K562 (cell line): ENCODE results near the gene CORO1A. TPM values are rescaled to one million over a fixed set of nuclear protein-coding genes. Genes with fewer than 3 reads are reported as not detected.

Experiments
- ATAC-seq: fragments of 200-7000 bp; cut with Tn5 transposase; 3 replicates; pipeline ENCODE4 v1.9.1; 2020; ENCODE audit warnings: moderate library complexity
- BruUV-seq: library from RNA; stranded (reverse); fragments of 400-500 nt; replicated peaks from 2 replicates; lab custom pipeline; 2021; lab: Mats Ljungman, UMichigan
- CTCF ChIA-PET: fragments of 300-600 bp; formaldehyde crosslinking; extraction: SDS; loops from one replicate; lab custom pipeline; 2021; ENCODE audit warnings: low intra/inter-chr PET ratio; lab: Yijun Ruan, JAX
- POLR2A ChIA-PET: fragments of 300-600, 350-650 bp; sonication (Branson Sonifier 250); formaldehyde crosslinking; extraction: SDS; loops from one replicate; lab custom pipeline; 2021; ENCODE audit warnings: antibody characterized with exemption, inconsistent platforms; lab: Yijun Ruan, JAX
- DNase-seq, 4 experiments: peaks; one replicate each; pipeline versions ENCODE4 v3.0.0 to v3.0.0-alpha.2; 2011 to 2018; ENCODE audit warnings: low spot score in 3 of 4, mixed read lengths in 3 of 4; ENCODE audit errors: extremely low read depth in 1 of 4
- FAIRE-seq: peaks from 2 replicates; lab custom pipeline; 2011; peaks lifted over from hg19 to GRCh38; lab: Jason Lieb, UNC
- H2AFZ ChIP-seq: 2 replicates; pipeline ENCODE4 v1.6.0; 2011; ENCODE audit warnings: low read depth, low read length, control low read depth, inconsistent platforms
- H3K27ac ChIP-seq: fragments of 200-600 bp; 3 replicates; pipeline ENCODE4 v1.8.0; 2011; ENCODE audit warnings: low read depth, mild to moderate bottlenecking, control low read depth, inconsistent platforms, low read length, moderate library complexity, mixed read lengths; ENCODE audit errors: extremely low read depth
- H3K27me3 ChIP-seq, 2 experiments: fragments of 300-600 bp in 1 of 2; 2 replicates in 1 of 2; 3 replicates in 1 of 2; pipeline versions ENCODE4 v1.6.0 to v1.8.0; 2011; ENCODE audit warnings: inconsistent platforms in 2 of 2, low read length in 2 of 2, mild to moderate bottlenecking in 1 of 2, mixed read lengths in 1 of 2, moderate library complexity in 1 of 2; ENCODE audit not compliant: control insufficient read depth in 2 of 2, insufficient read depth in 2 of 2
- H3K36me3 ChIP-seq: fragments of 300-600 bp; 3 replicates; pipeline ENCODE4 v1.8.0; 2011; ENCODE audit warnings: mild to moderate bottlenecking, low read length, inconsistent platforms; ENCODE audit not compliant: control insufficient read depth, insufficient read depth
- H3K4me1 ChIP-seq, 2 experiments: fragments of 200-600 bp in 1 of 2; replicated peaks in 1 of 2; 2 replicates in 1 of 2; 3 replicates in 1 of 2; pipeline versions ENCODE4 v1.5.1 to v1.8.0; 2011; ENCODE audit warnings: inconsistent platforms in 2 of 2, low read length in 2 of 2, mild to moderate bottlenecking in 1 of 2, mixed read lengths in 1 of 2, moderate library complexity in 1 of 2; ENCODE audit not compliant: control insufficient read depth in 2 of 2, insufficient read depth in 2 of 2
- H3K4me2 ChIP-seq: 2 replicates; pipeline ENCODE4 v1.6.1; 2011; ENCODE audit warnings: low read length, control low read depth, inconsistent platforms, mixed read lengths; ENCODE audit not compliant: insufficient read depth
- H3K4me3 ChIP-seq: fragments of 200-600 bp; sonication (generic), shearing (Covaris generic); 2 replicates; pipeline ENCODE4 v1.5.1; 2016; ENCODE audit warnings: control low read depth, inconsistent platforms
- H3K79me2 ChIP-seq: fragments of 200-600 bp; 3 replicates; pipeline ENCODE4 v1.8.0; 2011; ENCODE audit warnings: low read length, inconsistent platforms; ENCODE audit not compliant: control insufficient read depth, insufficient read depth
- H3K9ac ChIP-seq, 2 experiments: 2 replicates each; pipeline versions ENCODE4 v1.6.0 to v1.6.1; 2011; ENCODE audit warnings: low read depth in 2 of 2, low read length in 2 of 2, control low read depth in 1 of 2, inconsistent platforms in 1 of 2, mild to moderate bottlenecking in 1 of 2, mixed read lengths in 1 of 2; ENCODE audit not compliant: insufficient read depth in 1 of 2
- H3K9me1 ChIP-seq: one replicate; pipeline ENCODE4 v1.6.0; 2011; ENCODE audit warnings: inconsistent platforms, mild to moderate bottlenecking, low read length, moderate library complexity; ENCODE audit not compliant: control insufficient read depth, insufficient read depth
- H3K9me3 ChIP-seq: replicated peaks from 2 replicates; pipeline ENCODE4 v1.5.1; 2011; ENCODE audit warnings: low read depth, low read length, inconsistent platforms; ENCODE audit not compliant: control insufficient read depth, insufficient read depth
- H4K20me1 ChIP-seq: replicated peaks from 2 replicates; pipeline ENCODE4 v1.6.1; 2011; ENCODE audit warnings: low read length, inconsistent platforms, mixed read lengths; ENCODE audit not compliant: control insufficient read depth, insufficient read depth
- EWSR1 ChIP-seq: fragments of 450-650 bp; IDR thresholded peaks from 2 replicates; pipeline ENCODE4 v1.6.1; 2018; ENCODE audit warnings: borderline replicate concordance, mild to moderate bottlenecking, low read depth, moderate library complexity; ENCODE audit not compliant: partially characterized antibody
- HDAC8 ChIP-seq: fragments of 450-650 bp; IDR thresholded peaks from 2 replicates; pipeline ENCODE4 v1.6.1; 2016; ENCODE audit warnings: mild to moderate bottlenecking, missing genetic modification characterization, moderate library complexity, missing compliant biosample characterization
- ILK ChIP-seq: fragments of 450-650 bp; IDR thresholded peaks from 2 replicates; pipeline ENCODE4 v1.6.1; 2016; ENCODE audit warnings: missing genetic modification characterization, low read depth, mild to moderate bottlenecking, missing compliant biosample characterization, moderate library complexity, borderline replicate concordance
- KDM1A ChIP-seq, 2 experiments: fragments of 450-650 bp; IDR thresholded peaks; 2 replicates each; pipeline ENCODE4 v1.6.1; 2016; ENCODE audit warnings: mild to moderate bottlenecking in 2 of 2
- LARP7 ChIP-seq: fragments of 450-650 bp; IDR thresholded peaks from 2 replicates; pipeline ENCODE4 v1.6.1; 2016
- LEF1 ChIP-seq: fragments of 450-650 bp; IDR thresholded peaks from 2 replicates; pipeline ENCODE4 v1.6.1; 2016; ENCODE audit warnings: mild to moderate bottlenecking
- MIER1 ChIP-seq: fragments of 450-650 bp; IDR thresholded peaks from 2 replicates; pipeline ENCODE4 v1.6.1; 2016; ENCODE audit warnings: antibody characterized with exemption, mild to moderate bottlenecking, low read depth
- NCOA1 ChIP-seq: fragments of 450-650 bp; IDR thresholded peaks from 2 replicates; pipeline ENCODE4 v1.6.1; 2016; ENCODE audit warnings: low read depth
- NFIC ChIP-seq: fragments of 450-650 bp; IDR thresholded peaks from 2 replicates; pipeline ENCODE4 v1.6.1; 2017; ENCODE audit warnings: mild to moderate bottlenecking, inconsistent platforms
- NRF1 ChIP-seq, 2 experiments: fragments of 450-650 bp; IDR thresholded peaks in 1 of 2; conservative IDR thresholded peaks in 1 of 2; 2 replicates each; pipeline ENCODE4 v1.6.1; 2014; ENCODE audit warnings: mild to moderate bottlenecking in 2 of 2
- PHF21A ChIP-seq: fragments of 450-650 bp; IDR thresholded peaks from 2 replicates; pipeline ENCODE4 v1.6.1; 2017; ENCODE audit warnings: low read depth, borderline replicate concordance
- SOX6 ChIP-seq: fragments of 450-650 bp; IDR thresholded peaks from 2 replicates; pipeline ENCODE4 v1.6.1; 2014; ENCODE audit warnings: mild to moderate bottlenecking
- ZNF311 ChIP-seq: fragments of 250-450 bp; sonication (Bioruptor Pico); IDR thresholded peaks from 2 replicates; pipeline ENCODE4 v1.4.0; 2020; ENCODE audit warnings: mild to moderate bottlenecking, moderate library complexity
- WGBS: fragments of 100-300 bp; shearing (Covaris generic); methylation state at CpG from one replicate; pipeline ENCODE4 v1.1.6; 2016; ENCODE audit warnings: low coverage, mixed read lengths; ENCODE audit not compliant: insufficient coverage; ENCODE audit errors: missing lambda C conversion rate; 5-methylcytosine and 5-hydroxymethylcytosine counted together
- in situ Hi-C: fragments of 300-500 bp; cut with MboI; formaldehyde crosslinking; loops from 4 replicates; pipeline ENCODE4 v1.15.0; 2018; ENCODE audit warnings: inconsistent platforms, mixed read lengths
- intact Hi-C: fragments of 100-400 bp; cut with micrococcal nuclease; formaldehyde crosslinking; loops from 2 replicates; pipeline ENCODE4 v1.14.2; 2022
- polyA plus RNA-seq, 8 experiments: library from polyadenylated mRNA; depleted of rRNA in 4 of 8; stranded (reverse) in 5 of 8; unstranded in 3 of 8; fragments of >200 nt; fragmentation: Nextera tagmentation in 2 of 8; fragmentation: Illumina TruSeq in 1 of 8; extraction: Ambion mirVana in 2 of 8; extraction: Trizol in 1 of 8; gene quantifications; 2 replicates each; pipeline versions ENCODE4 v1.2.1 to v1.2.3, GENCODE V29; 2011 to 2014; ENCODE audit warnings: inconsistent platforms in 1 of 8, missing spikeins in 1 of 8
- total RNA-seq, 7 experiments: library from RNA; depleted of rRNA in 6 of 7; stranded (reverse); fragments of >200 nt in 6 of 7; fragmentation: Illumina TruSeq in 2 of 7; extraction: Trizol in 2 of 7; gene quantifications; 2 replicates each; pipeline versions ENCODE4 v1.2.1 to v1.2.3, GENCODE V29; 2011 to 2021; ENCODE audit warnings: low replicate concordance in 1 of 7
- TF ChIP-seq, protein P1 (sequence below): fragments of 450-650 bp; IDR thresholded peaks from 2 replicates; pipeline ENCODE4 v1.6.1; 2018; ENCODE audit warnings: mild to moderate bottlenecking, low read depth; ENCODE audit not compliant: partially characterized antibody
- TF ChIP-seq, protein P2 (sequence below): sonication (generic); formaldehyde crosslinking; IDR thresholded peaks from 2 replicates; pipeline ENCODE4 v1.8.1; 2023; ENCODE audit warnings: mild to moderate bottlenecking, missing genetic modification reagents
- TF ChIP-seq, protein P3 (sequence below): IDR thresholded peaks from 3 replicates; pipeline ENCODE4 v1.6.1; 2011; ENCODE audit warnings: borderline replicate concordance, mild to moderate bottlenecking; ENCODE audit not compliant: insufficient read length, insufficient read depth

CORO1A gene
- total and polyA plus RNA-seq, 9 of the 15 experiments (the other 6 are each of a cell fraction or from before 2014, with no cell fraction given): 0.22 to 23.8 (median 7.6) TPM

DNA sequence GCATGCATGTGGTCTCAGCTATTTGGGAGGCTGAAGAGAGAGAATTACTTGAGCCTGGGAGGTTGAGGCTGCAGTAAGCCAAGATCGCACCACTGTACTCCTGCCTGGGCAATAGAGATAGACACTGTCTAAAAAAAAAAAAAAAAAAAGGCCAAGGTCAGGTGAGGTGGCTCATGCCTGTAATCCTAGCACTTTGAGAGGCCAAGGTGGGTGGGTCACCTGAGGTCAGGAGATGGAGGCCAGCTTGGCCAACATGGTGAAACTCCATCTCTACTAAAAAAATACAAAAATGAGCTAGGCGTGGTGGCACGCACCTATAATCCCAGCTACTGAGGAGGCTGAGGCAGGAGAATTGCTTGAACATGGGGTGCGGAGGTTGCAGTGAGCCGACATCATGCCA lies 28.2 kb upstream of the CORO1A start:
- H3K4me3 ChIP-seq: no peak overlapping the region
- CTCF ChIA-PET: no interaction called here
- H3K79me2 ChIP-seq: no peaks in the 10 kb centered on the region
- H3K27me3 ChIP-seq: no peaks in the 10 kb centered on the region
- H3K27ac ChIP-seq: no peak overlapping the region
- no peaks in the 10 kb centered on the region for H3K9me1 ChIP-seq
- in situ Hi-C loops (no loop called here), intact Hi-C loops (no loop called here)
- H4K20me1 ChIP-seq: no peaks in the 10 kb centered on the region
- POLR2A ChIA-PET: no interaction called here
- H3K9me3 ChIP-seq: no peaks in the 10 kb centered on the region
- no peak overlapping the region for H3K4me2 ChIP-seq
- H3K9ac ChIP-seq: no peak overlapping the region
- no peak overlapping the region for H2AFZ ChIP-seq
- BruUV-seq: no TSS peak
- no peak for ATAC-seq
- no peaks in the 10 kb centered on the region for H3K36me3 ChIP-seq
- H3K4me1 ChIP-seq: peaks cover 0 to 6% of the 10 kb centered on the region in 2 experiments; a peak in 2 of 5 replicates
- 73% methylated on average over 5 of the region's 5 CpGs for WGBS
- no peak for DNase-seq
- TF ChIP-seq NCOA1 (no peak), HDAC8 (tag) (no peak), KDM1A (IDR thresholded peaks at IDR 0.05) (no peak), ILK (tag) (no peak), EWSR1 (no peak), ZNF311 (CRISPR knock-in tag) (no peak), LARP7 (no peak), NRF1 (conservative IDR thresholded peaks at IDR 0.05 in 1 of 2, IDR thresholded peaks at IDR 0.05 in 1 of 2) (no peak), PHF21A (no peak), NFIC (no peak), SOX6 (no peak), MIER1 (no peak), LEF1 (no peak)
- TF ChIP-seq, protein P1, sequence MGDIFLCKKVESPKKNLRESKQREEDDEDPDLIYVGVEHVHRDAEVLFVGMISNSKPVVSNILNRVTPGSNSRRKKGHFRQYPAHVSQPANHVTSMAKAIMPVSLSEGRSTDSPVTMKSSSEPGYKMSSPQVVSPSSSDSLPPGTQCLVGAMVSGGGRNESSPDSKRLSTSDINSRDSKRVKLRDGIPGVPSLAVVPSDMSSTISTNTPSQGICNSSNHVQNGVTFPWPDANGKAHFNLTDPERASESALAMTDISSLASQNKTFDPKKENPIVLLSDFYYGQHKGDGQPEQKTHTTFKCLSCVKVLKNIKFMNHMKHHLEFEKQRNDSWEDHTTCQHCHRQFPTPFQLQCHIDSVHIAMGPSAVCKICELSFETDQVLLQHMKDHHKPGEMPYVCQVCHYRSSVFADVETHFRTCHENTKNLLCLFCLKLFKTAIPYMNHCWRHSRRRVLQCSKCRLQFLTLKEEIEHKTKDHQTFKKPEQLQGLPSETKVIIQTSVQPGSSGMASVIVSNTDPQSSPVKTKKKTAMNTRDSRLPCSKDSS: no peak
- TF ChIP-seq, protein P2, sequence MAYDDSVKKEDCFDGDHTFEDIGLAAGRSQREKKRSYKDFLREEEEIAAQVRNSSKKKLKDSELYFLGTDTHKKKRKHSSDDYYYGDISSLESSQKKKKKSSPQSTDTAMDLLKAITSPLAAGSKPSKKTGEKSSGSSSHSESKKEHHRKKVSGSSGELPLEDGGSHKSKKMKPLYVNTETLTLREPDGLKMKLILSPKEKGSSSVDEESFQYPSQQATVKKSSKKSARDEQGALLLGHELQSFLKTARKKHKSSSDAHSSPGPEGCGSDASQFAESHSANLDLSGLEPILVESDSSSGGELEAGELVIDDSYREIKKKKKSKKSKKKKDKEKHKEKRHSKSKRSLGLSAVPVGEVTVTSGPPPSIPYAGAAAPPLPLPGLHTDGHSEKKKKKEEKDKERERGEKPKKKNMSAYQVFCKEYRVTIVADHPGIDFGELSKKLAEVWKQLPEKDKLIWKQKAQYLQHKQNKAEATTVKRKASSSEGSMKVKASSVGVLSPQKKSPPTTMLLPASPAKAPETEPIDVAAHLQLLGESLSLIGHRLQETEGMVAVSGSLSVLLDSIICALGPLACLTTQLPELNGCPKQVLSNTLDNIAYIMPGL: no peak
- TF ChIP-seq, protein P3, sequence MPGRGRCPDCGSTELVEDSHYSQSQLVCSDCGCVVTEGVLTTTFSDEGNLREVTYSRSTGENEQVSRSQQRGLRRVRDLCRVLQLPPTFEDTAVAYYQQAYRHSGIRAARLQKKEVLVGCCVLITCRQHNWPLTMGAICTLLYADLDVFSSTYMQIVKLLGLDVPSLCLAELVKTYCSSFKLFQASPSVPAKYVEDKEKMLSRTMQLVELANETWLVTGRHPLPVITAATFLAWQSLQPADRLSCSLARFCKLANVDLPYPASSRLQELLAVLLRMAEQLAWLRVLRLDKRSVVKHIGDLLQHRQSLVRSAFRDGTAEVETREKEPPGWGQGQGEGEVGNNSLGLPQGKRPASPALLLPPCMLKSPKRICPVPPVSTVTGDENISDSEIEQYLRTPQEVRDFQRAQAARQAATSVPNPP: no peak
- no peak for FAIRE-seq
